Epithelial cell of proximal tubule (primary cell): ENCODE measurements around the gene FARP2. TPM values are rescaled to one million over a fixed set of nuclear protein-coding genes. Genes with fewer than 3 reads are reported as not detected.

ENCODE experiments used
- DNase-seq: peaks from one replicate; pipeline ENCODE4 v3.0.0-alpha.2; 2011; ENCODE audit warnings: low read depth
- H3K4me3 ChIP-seq: 2 replicates; pipeline ENCODE4 v1.5.1; 2011; ENCODE audit warnings: low read depth, mild to moderate bottlenecking, low read length
- CTCF ChIP-seq: conservative IDR thresholded peaks from 2 replicates; pipeline ENCODE4 v1.5.1; 2012; ENCODE audit warnings: low read depth, mild to moderate bottlenecking, low read length
- total RNA-seq: library from RNA; depleted of rRNA; stranded (reverse); fragments of >200 nt; gene quantifications from 2 replicates; pipeline ENCODE4 v1.2.3, GENCODE V29; 2015

The FARP2 gene
- total RNA-seq, 1 donor from 2014 or later, result 34.2 TPM

- no peak overlapping the region for H3K4me3 ChIP-seq
- TF ChIP-seq CTCF, result no peak
- DNase-seq, result no peak
These were observed 44.0 kb upstream of the FARP2 start for GRCh38 chr2:241312082-241312481.

- H3K4me3 ChIP-seq, result peak overlapping the region; percentile 88
- DNase-seq, result no peak
- no peak for TF ChIP-seq CTCF
These were observed 42.5 kb upstream of the FARP2 start for GRCh38 chr2:241313543-241314095.

- DNase-seq, result no peak
- TF ChIP-seq CTCF, result no peak
These were observed 41.6 kb upstream of the FARP2 start for GRCh38 chr2:241314226-241315092.

GRCh38 chr2:241315093-241315878 is 40.8 kb upstream of the FARP2 start, which contains the start of gene HDLBP:
Gene HDLBP (minus strand): TSS chr2:241315672. CDS start chr2:241266869, 48,803 bp downstream.
- DNase-seq, result peak; percentile 67
- peak within 1 kb of the TSS; percentile 88 for H3K4me3 ChIP-seq
- TF ChIP-seq CTCF, result no peak

More at GRCh38 chr2:241314226-241315092, 41.6 kb upstream of the FARP2 start:
- peak overlapping the region; percentile 88 for H3K4me3 ChIP-seq

GRCh38 chr2:241315879-241316631 is 40.0 kb upstream of the FARP2 start, which contains the start of gene SEPTIN2:
Gene SEPTIN2 (plus strand): TSS chr2:241315925. CDS start chr2:241324233, 8,308 bp downstream.
- TF ChIP-seq CTCF, result no peak
- peak within 1 kb of the TSS; percentile 88 for H3K4me3 ChIP-seq
- DNase-seq, result no peak

GRCh38 chr2:241316825-241317224 is 39.3 kb upstream of the FARP2 start:
- H3K4me3 ChIP-seq, result peak overlapping the region; percentile 85
- no peak for DNase-seq
- no peak for TF ChIP-seq CTCF
